PC-9 (cell line): Measurements from ENCODE around the gene OR13J1.

Source experiments
- CTCF ChIP-seq: fragments of 200-600 bp; sonication (generic); conservative IDR thresholded peaks from 2 replicates; pipeline ENCODE4 v1.6.1; 2017; ENCODE audit warnings: mixed run types, antibody characterized with exemption, mild to moderate bottlenecking, moderate library complexity
- EZH2 ChIP-seq: fragments of 200-600 bp; sonication (generic); IDR thresholded peaks from 2 replicates; pipeline ENCODE4 v1.8.0; 2017; ENCODE audit warnings: antibody characterized with exemption, low read depth

- TF ChIP-seq CTCF (no peak), EZH2 (no peak)
Measured at GRCh38 chr9:35904338-35904737, 34.1 kb upstream of the OR13J1 start.
